22Rv1 (cell line): ENCODE data around the gene WDFY4.

ENCODE experiments used
- CTCF ChIP-seq: fragments of 450-650 bp; IDR thresholded peaks from 2 replicates; pipeline ENCODE4 v1.5.1; 2017; ENCODE audit warnings: mild to moderate bottlenecking
- ZFX ChIP-seq: fragments of 450-650 bp; IDR thresholded peaks from 2 replicates; pipeline ENCODE4 v1.6.1; 2017; ENCODE audit warnings: antibody characterized with exemption, borderline replicate concordance

- TF ChIP-seq CTCF: no peak
- TF ChIP-seq ZFX: no peak
Measured at GRCh38 chr10:48634984-48635557, 49.6 kb upstream of the WDFY4 start.
